Natural killer cell (primary cell): ENCODE data around the gene VSNL1. TPM values are rescaled to one million over a fixed set of nuclear protein-coding genes. Genes with fewer than 3 reads are reported as not detected.

Source experiments
- ATAC-seq, 3 donors: fragments of 150-1000 bp in 2 of 3; fragments of 200-7000 bp in 1 of 3; cut with Tn5 transposase; 1 replicate in 1 of 3; 2 replicates in 2 of 3; pipeline ENCODE4 v1.10.0; 2021; ENCODE audit warnings: mild to moderate bottlenecking in 2 of 3, moderate library complexity in 2 of 3
- DNase-seq, 2 donors: peaks; one replicate each; pipeline versions ENCODE4 v3.0.0 to v3.0.0-alpha.2; 2013 to 2021; ENCODE audit warnings: mixed read lengths in 1 of 2
- H3K27ac ChIP-seq: one replicate; pipeline ENCODE4 v1.5.1; 2013; ENCODE audit warnings: mild to moderate bottlenecking, low read length
- H3K27me3 ChIP-seq: one replicate; pipeline ENCODE4 v1.6.1; 2013; ENCODE audit warnings: low read length; ENCODE audit not compliant: control insufficient read depth, insufficient read depth
- H3K36me3 ChIP-seq: one replicate; pipeline ENCODE4 v1.6.1; 2013; ENCODE audit warnings: low read length; ENCODE audit not compliant: control insufficient read depth, insufficient read depth
- H3K4me1 ChIP-seq: one replicate; pipeline ENCODE4 v1.6.1; 2013; ENCODE audit warnings: low read length; ENCODE audit not compliant: control insufficient read depth, insufficient read depth
- H3K4me3 ChIP-seq: one replicate; pipeline ENCODE4 v1.5.1; 2013; ENCODE audit warnings: low read length
- H3K9me3 ChIP-seq: one replicate; pipeline ENCODE4 v1.6.1; 2013; ENCODE audit warnings: low read length; ENCODE audit not compliant: control insufficient read depth, insufficient read depth
- H3K27ac Mint-ChIP-seq, 2 donors: one replicate each; pipeline ENCODE4 v1.8.0; 2022; ENCODE audit warnings: mild to moderate bottlenecking in 2 of 2, mixed read lengths in 2 of 2, moderate library complexity in 1 of 2
- H3K27me3 Mint-ChIP-seq, 2 donors: one replicate each; pipeline ENCODE4 v1.8.0; 2022; ENCODE audit warnings: low read depth in 2 of 2, mixed read lengths in 2 of 2
- H3K36me3 Mint-ChIP-seq: one replicate; pipeline ENCODE4 v1.8.0; 2022; ENCODE audit warnings: mixed read lengths
- H3K4me1 Mint-ChIP-seq, 2 donors: one replicate each; pipeline ENCODE4 v1.8.0; 2022; ENCODE audit warnings: mixed read lengths in 2 of 2
- H3K4me3 Mint-ChIP-seq: one replicate; pipeline ENCODE4 v1.8.0; 2022; ENCODE audit warnings: mild to moderate bottlenecking, moderate library complexity, mixed read lengths
- H3K9me3 Mint-ChIP-seq, 2 donors: one replicate each; pipeline ENCODE4 v1.8.0; 2022; ENCODE audit warnings: mixed read lengths in 2 of 2
- CTCF ChIP-seq: fragments of 200-600 bp; IDR thresholded peaks from one replicate; pipeline ENCODE4 v1.8.0; 2022; ENCODE audit warnings: antibody characterized with exemption
- WGBS: methylation state at CpG from one replicate; pipeline ENCODE4 v1.1.7; 2013; ENCODE audit warnings: missing lambda C conversion rate; ENCODE audit not compliant: insufficient coverage; 5-methylcytosine and 5-hydroxymethylcytosine counted together
- intact Hi-C: fragments of 100-400 bp; cut with micrococcal nuclease; formaldehyde crosslinking; loops from one replicate; pipeline ENCODE4 v1.14.2; 2022
- total RNA-seq, 4 donors: library from RNA; stranded (reverse); fragments of 120-200 nt in 1 of 4; gene quantifications; one replicate each; pipeline versions ENCODE4 v1.2.3 to v1.2.4, GENCODE V29; 2013 to 2022

VSNL1 gene
- total RNA-seq, 3 donors from 2014 or later (not counting 1 experiment from before 2014, with no cell fraction given) = not detected

DNA sequence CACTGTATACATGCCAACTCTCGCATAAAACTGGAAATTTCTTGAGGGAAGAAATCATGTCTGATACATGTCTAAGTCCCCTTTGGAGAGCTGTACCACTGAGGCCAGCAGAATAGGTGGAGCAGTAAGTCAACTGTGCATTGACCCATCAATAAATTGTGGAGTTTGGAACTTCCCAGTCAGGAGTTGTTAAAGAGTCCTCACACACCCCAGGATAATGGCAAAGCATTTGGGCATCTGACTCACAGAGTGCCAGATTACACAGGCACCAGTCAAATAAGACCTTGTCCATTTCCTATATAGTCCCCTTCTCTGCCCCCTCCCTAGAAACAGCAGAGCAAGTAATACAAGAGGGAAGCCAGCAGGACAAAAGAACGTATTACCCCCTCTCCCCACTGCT is 10.4 kb downstream of the VSNL1 start:
- Histone ChIP-seq H3K4me3 (no peak overlapping the region), H3K27ac (no peak overlapping the region), H3K9me3 (no peaks in the 10 kb centered on the region), H3K27me3 (no peaks in the 10 kb centered on the region), H3K36me3 (no peaks in the 10 kb centered on the region), H3K4me1 (no peaks in the 10 kb centered on the region)
- Mint-ChIP-seq H3K9me3 (peaks cover 5% of the 10 kb centered on the region in 2 donors), H3K36me3 (no peaks in the 10 kb centered on the region), H3K27me3 (no peaks in the 10 kb centered on the region), H3K4me3 (no peak overlapping the region), H3K4me1 (no peaks in the 10 kb centered on the region), H3K27ac (no peak overlapping the region)
- TF ChIP-seq CTCF = no peak
- 82% methylated on average over 1 of the region's 2 CpGs for WGBS
- ATAC-seq (no peak), DNase-seq (no peak)
- intact Hi-C loops = no loop called here

DNA sequence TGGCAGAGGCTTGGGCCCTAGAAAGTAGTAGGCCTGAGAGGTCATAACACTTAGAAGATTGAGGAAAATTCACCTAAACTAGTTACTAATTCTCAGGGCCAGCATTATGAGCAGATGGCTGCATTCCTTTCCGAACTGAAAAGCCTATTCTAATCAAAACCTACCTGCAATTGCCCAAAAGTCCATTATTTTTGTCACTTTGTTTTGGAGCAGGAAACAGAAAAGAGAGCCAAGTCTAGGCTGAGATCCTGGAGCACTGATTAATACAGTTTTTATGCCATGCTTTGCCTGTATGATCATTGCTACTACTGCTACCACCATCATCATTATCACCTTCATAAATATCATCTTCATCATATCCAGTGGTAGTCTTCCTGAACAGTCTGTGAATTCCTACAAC is 14.7 kb downstream of the VSNL1 start:
- DNase-seq (no peak), ATAC-seq (no peak)
- H3K4me1 Mint-ChIP-seq = no peaks in the 10 kb centered on the region
- H3K27ac Mint-ChIP-seq = no peak overlapping the region
- Histone ChIP-seq H3K4me3 (no peak overlapping the region), H3K27ac (no peak overlapping the region), H3K27me3 (no peaks in the 10 kb centered on the region), H3K4me1 (no peaks in the 10 kb centered on the region), H3K36me3 (no peaks in the 10 kb centered on the region), H3K9me3 (no peaks in the 10 kb centered on the region)
- H3K9me3 Mint-ChIP-seq = peaks cover 4 to 5% of the 10 kb centered on the region in 2 donors
- H3K36me3 Mint-ChIP-seq = no peaks in the 10 kb centered on the region
- H3K27me3 Mint-ChIP-seq = no peaks in the 10 kb centered on the region
- WGBS = 83% methylated on average over 1 of the region's 1 CpG
- intact Hi-C loops = no loop called here
- TF ChIP-seq CTCF = no peak
- H3K4me3 Mint-ChIP-seq = no peak overlapping the region

GRCh38 chr2:17557596-17557995 is 17.1 kb downstream of the VSNL1 start:
- Mint-ChIP-seq H3K4me3 (no peak overlapping the region), H3K36me3 (no peaks in the 10 kb centered on the region), H3K9me3 (peaks cover 0 to 2% of the 10 kb centered on the region in 2 donors), H3K27me3 (no peaks in the 10 kb centered on the region), H3K27ac (no peak overlapping the region), H3K4me1 (no peaks in the 10 kb centered on the region)
- Histone ChIP-seq H3K4me1 (no peaks in the 10 kb centered on the region), H3K27me3 (no peaks in the 10 kb centered on the region), H3K36me3 (no peaks in the 10 kb centered on the region), H3K27ac (no peak overlapping the region), H3K4me3 (no peak overlapping the region), H3K9me3 (no peaks in the 10 kb centered on the region)
- intact Hi-C loops = no loop called here
- DNase-seq (no peak), ATAC-seq (no peak)
- WGBS = 57% methylated on average over 5 of the region's 5 CpGs
- no peak for TF ChIP-seq CTCF

DNA sequence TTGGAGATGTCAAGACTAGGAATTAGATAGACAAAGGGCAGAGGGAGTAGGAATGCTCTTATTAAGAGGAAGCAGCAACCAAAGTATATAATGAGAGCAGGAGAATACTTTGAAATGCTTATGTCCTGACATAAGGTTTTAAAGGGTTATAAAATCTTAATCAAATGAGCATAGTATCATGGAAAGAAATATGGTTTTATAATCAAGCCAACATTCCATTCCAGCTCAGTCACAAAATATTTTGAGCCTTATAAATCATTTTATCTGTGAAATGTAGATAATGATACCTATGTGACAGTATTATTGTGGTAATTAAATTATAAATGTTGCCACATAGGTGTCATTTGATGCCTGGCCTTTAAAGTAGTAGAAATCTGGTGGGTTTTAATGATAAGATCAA is 17.6 kb downstream of the VSNL1 start:
- H3K27ac Mint-ChIP-seq = no peak overlapping the region
- Histone ChIP-seq H3K36me3 (no peaks in the 10 kb centered on the region), H3K4me3 (no peak overlapping the region), H3K9me3 (no peaks in the 10 kb centered on the region), H3K27ac (no peak overlapping the region), H3K4me1 (no peaks in the 10 kb centered on the region), H3K27me3 (no peaks in the 10 kb centered on the region)
- peaks cover 0 to 2% of the 10 kb centered on the region in 2 donors for H3K27me3 Mint-ChIP-seq
- no peaks in the 10 kb centered on the region for H3K36me3 Mint-ChIP-seq
- ATAC-seq (no peak), DNase-seq (no peak)
- peaks cover 0 to 3% of the 10 kb centered on the region in 2 donors for H3K9me3 Mint-ChIP-seq
- H3K4me1 Mint-ChIP-seq = no peaks in the 10 kb centered on the region
- no peak for TF ChIP-seq CTCF
- no peak overlapping the region for H3K4me3 Mint-ChIP-seq
- intact Hi-C loops = no loop called here
